CD8-positive, alpha-beta memory T cell (primary cell): Measurements from ENCODE around the gene UAP1L1. TPM values are rescaled to one million over a fixed set of nuclear protein-coding genes. Genes with fewer than 3 reads are reported as not detected.

Experiments
- CTCF ChIA-PET: fragments of 350-600 bp; sonication (Branson Sonifier 250); formaldehyde crosslinking; loops from one replicate; lab custom pipeline; 2021; ENCODE audit warnings: antibody characterized with exemption; lab: Charles Lee
- POLR2A ChIA-PET: fragments of 350-600 bp; sonication (Branson Sonifier 250); formaldehyde crosslinking; loops from one replicate; lab custom pipeline; 2021; ENCODE audit warnings: antibody characterized with exemption; lab: Charles Lee
- DNase-seq, 5 donors: peaks; one replicate each; pipeline versions ENCODE4 v3.0.0 to v3.0.0-alpha.2; 2020 to 2022; ENCODE audit warnings: mixed read lengths in 1 of 5
- H3K27ac ChIP-seq: one replicate; pipeline ENCODE4 v1.7.0; 2013; ENCODE audit warnings: low read depth, mild to moderate bottlenecking, low read length, moderate library complexity
- H3K27me3 ChIP-seq: 2 replicates; pipeline ENCODE4 v1.7.0; 2013; ENCODE audit warnings: low read length, mild to moderate bottlenecking; ENCODE audit not compliant: insufficient read depth, poor library complexity, severe bottlenecking
- H3K36me3 ChIP-seq: 2 replicates; pipeline ENCODE4 v1.7.0; 2013; ENCODE audit warnings: mild to moderate bottlenecking, low read length, moderate library complexity; ENCODE audit not compliant: insufficient read depth
- H3K4me1 ChIP-seq: 2 replicates; pipeline ENCODE4 v1.7.0; 2013; ENCODE audit warnings: mild to moderate bottlenecking, low read length, moderate library complexity; ENCODE audit not compliant: insufficient read depth
- H3K4me3 ChIP-seq: 2 replicates; pipeline ENCODE4 v1.7.0; 2013; ENCODE audit warnings: mild to moderate bottlenecking, low read length
- H3K9me3 ChIP-seq: 2 replicates; pipeline ENCODE4 v1.7.0; 2013; ENCODE audit warnings: mild to moderate bottlenecking, low read length
- H3K27ac Mint-ChIP-seq, 8 donors: one replicate each; pipeline ENCODE4 v1.8.0; 2020 to 2021; ENCODE audit warnings: mixed read lengths in 8 of 8, mild to moderate bottlenecking in 6 of 8, inconsistent platforms in 3 of 8, moderate library complexity in 3 of 8
- H3K27me3 Mint-ChIP-seq, 2 donors: one replicate each; pipeline ENCODE4 v1.8.0; 2020 to 2021; ENCODE audit warnings: mixed read lengths in 2 of 2, mild to moderate bottlenecking in 1 of 2, moderate library complexity in 1 of 2
- H3K36me3 Mint-ChIP-seq, 3 donors: one replicate each; pipeline ENCODE4 v1.8.0; 2020 to 2021; ENCODE audit warnings: mixed read lengths in 3 of 3, inconsistent platforms in 1 of 3, mild to moderate bottlenecking in 1 of 3
- H3K4me1 Mint-ChIP-seq, 3 donors: one replicate each; pipeline ENCODE4 v1.8.0; 2020 to 2021; ENCODE audit warnings: mixed read lengths in 3 of 3, inconsistent platforms in 1 of 3, mild to moderate bottlenecking in 1 of 3
- H3K4me3 Mint-ChIP-seq, 7 donors: one replicate each; pipeline ENCODE4 v1.8.0; 2020 to 2021; ENCODE audit warnings: mixed read lengths in 7 of 7, mild to moderate bottlenecking in 6 of 7, moderate library complexity in 4 of 7, inconsistent platforms in 2 of 7
- H3K9me3 Mint-ChIP-seq, 5 donors: one replicate each; pipeline ENCODE4 v1.8.0; 2020 to 2022; ENCODE audit warnings: mixed read lengths in 5 of 5, mild to moderate bottlenecking in 3 of 5, moderate library complexity in 2 of 5, inconsistent platforms in 1 of 5
- polyA plus RNA-seq: library from polyadenylated mRNA; unstranded; fragments of 300-500 nt; fragmentation: Illumina TruSeq; gene quantifications from one replicate; pipeline ENCODE4 v1.2.3, GENCODE V29; 2021
- total RNA-seq, 2 experiments: library from RNA; stranded (reverse); gene quantifications; one replicate each; pipeline ENCODE4 v1.2.3, GENCODE V29; 2021

UAP1L1 gene
- total and polyA plus RNA-seq, 3 experiments from 2014 or later = 4.6 to 15.5 (median 15.3) TPM

- Histone ChIP-seq H3K4me3 (no peak overlapping the region), H3K36me3 (no peaks in the 10 kb centered on the region), H3K27me3 (peaks cover 62% of the 10 kb centered on the region), H3K4me1 (peaks cover 20% of the 10 kb centered on the region), H3K27ac (no peak overlapping the region), H3K9me3 (no peaks in the 10 kb centered on the region)
- Mint-ChIP-seq H3K27ac (peak overlapping the region in 2 of 8 donors; percentile 17 to 52), H3K9me3 (no peaks in the 10 kb centered on the region), H3K27me3 (peaks cover 23 to 37% of the 10 kb centered on the region in 2 donors), H3K36me3 (no peaks in the 10 kb centered on the region), H3K4me1 (peaks cover 4 to 15% (median 4%) of the 10 kb centered on the region in 3 donors), H3K4me3 (peak overlapping the region in 1 of 7 donors; percentile 56)
- peak in 3 of 5 donors; percentile 37 to 69 (median 42) for DNase-seq
- ChIA-PET CTCF (interaction anchor here (1.5 to 4.4 kb wide), 3 partner anchors 15 to 21 kb away, joined by 5 to 87 read pairs (median 9); partner anchors contain the start of gene SAPCD2), POLR2A (no interaction called here)
Measured at GRCh38 chr9:137049544-137050449, 27.5 kb upstream of the UAP1L1 start.

DNA sequence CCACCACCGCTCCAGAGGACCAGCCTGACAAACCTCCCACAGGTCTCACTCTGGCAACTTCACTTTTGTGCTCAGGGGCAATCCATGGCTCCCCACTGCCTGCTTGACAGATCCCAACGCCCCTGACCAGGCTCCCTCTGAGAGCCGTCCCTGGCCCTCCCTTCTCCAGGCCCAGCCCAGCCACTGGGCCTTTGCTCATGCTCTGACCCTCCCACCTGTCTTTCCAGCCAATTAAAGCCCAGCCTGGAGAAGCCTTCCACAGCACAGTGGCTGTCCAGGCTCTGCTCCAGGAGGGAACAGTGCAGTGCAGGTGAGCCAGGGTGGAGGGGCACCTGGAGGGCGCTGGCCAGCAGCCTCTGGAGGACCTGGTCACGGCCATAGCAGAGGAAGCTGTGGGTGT is 26.7 kb upstream of the UAP1L1 start:
- POLR2A ChIA-PET = no interaction called here
- Histone ChIP-seq H3K36me3 (no peaks in the 10 kb centered on the region), H3K9me3 (no peaks in the 10 kb centered on the region), H3K27ac (no peak overlapping the region), H3K4me3 (no peak overlapping the region), H3K4me1 (peaks cover 14% of the 10 kb centered on the region), H3K27me3 (peaks cover 58% of the 10 kb centered on the region)
- no peak for DNase-seq
- Mint-ChIP-seq H3K27me3 (peaks cover 22 to 34% of the 10 kb centered on the region in 2 donors), H3K36me3 (no peaks in the 10 kb centered on the region), H3K9me3 (no peaks in the 10 kb centered on the region), H3K27ac (peak overlapping the region in 1 of 8 donors; percentile 52), H3K4me3 (peak overlapping the region in 1 of 7 donors; percentile 28), H3K4me1 (peaks cover 0 to 8% (median 0%) of the 10 kb centered on the region in 3 donors)
- CTCF ChIA-PET = interaction anchor here (0.9 kb wide), 1 partner anchor 15 kb away, joined by 3 read pairs; no protein-coding TSS in a partner anchor

DNA sequence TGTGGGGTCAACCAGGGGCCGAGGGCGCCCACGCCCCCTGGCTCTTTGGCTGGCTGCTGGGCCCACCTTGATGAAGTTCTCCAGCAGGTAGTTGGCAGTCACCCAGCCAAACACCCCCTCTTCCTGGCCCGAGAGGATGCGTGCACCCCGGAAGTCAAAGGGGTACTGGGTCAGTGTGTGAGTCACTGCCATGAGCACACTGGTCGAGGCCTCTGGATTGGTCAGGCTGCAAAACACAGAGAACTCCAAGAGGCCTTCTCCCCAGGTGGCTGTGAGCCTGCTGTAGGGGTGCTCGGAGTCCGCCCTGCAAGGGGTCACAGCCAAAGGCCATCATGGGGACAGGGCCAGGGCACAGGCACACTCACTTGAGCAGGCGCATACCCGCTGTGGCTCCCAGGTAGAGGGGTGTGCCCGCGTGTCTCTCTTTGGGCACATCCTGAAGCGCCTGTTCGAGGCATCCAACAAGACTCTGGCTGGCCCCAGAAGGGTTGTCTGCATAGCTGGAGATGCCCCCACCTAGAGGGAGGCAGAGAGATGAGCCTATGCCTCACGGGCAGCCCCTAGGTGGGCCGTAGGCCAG is 26.1 kb upstream of the UAP1L1 start:
- no peaks in the 10 kb centered on the region for H3K36me3 Mint-ChIP-seq
- Histone ChIP-seq H3K27ac (no peak overlapping the region), H3K27me3 (peaks cover 58% of the 10 kb centered on the region), H3K36me3 (no peaks in the 10 kb centered on the region), H3K4me1 (peaks cover 10% of the 10 kb centered on the region), H3K4me3 (no peak overlapping the region), H3K9me3 (no peaks in the 10 kb centered on the region)
- DNase-seq = no peak
- peaks cover 0 to 8% (median 0%) of the 10 kb centered on the region in 3 donors for H3K4me1 Mint-ChIP-seq
- H3K4me3 Mint-ChIP-seq = no peak overlapping the region
- H3K9me3 Mint-ChIP-seq = no peaks in the 10 kb centered on the region
- ChIA-PET POLR2A (no interaction called here), CTCF (interaction anchor here (0.9 kb wide), 1 partner anchor 16 kb away, joined by 3 read pairs; no protein-coding TSS in a partner anchor)
- no peak overlapping the region for H3K27ac Mint-ChIP-seq
- H3K27me3 Mint-ChIP-seq = peaks cover 22 to 34% of the 10 kb centered on the region in 2 donors

DNA sequence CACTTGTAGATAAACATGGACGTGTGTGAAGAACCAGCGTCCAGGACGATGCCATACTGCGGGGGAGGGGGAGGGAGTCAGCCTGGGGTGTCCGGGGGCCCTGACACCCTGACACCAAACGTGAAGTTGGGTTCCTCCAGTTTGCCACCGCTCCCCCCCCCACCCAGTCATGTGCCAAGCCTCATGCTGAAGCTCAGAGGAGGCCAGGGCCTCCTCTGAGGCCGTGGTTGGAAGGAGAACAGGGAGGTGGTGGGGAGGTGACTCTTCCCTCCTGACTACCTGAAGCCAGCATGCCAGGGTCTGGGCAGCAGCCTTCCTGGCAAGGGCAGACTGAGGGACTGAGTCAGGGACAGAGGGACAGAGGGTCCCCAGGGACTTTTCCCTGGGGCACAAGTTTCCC is 25.0 kb upstream of the UAP1L1 start:
- Histone ChIP-seq H3K27ac (no peak overlapping the region), H3K27me3 (peaks cover 52% of the 10 kb centered on the region), H3K36me3 (no peaks in the 10 kb centered on the region), H3K4me1 (peaks cover 8% of the 10 kb centered on the region), H3K9me3 (no peaks in the 10 kb centered on the region), H3K4me3 (no peak overlapping the region)
- H3K36me3 Mint-ChIP-seq = no peaks in the 10 kb centered on the region
- POLR2A ChIA-PET = no interaction called here
- peak overlapping the region in 1 of 7 donors; percentile 27 for H3K4me3 Mint-ChIP-seq
- DNase-seq = no peak
- no peaks in the 10 kb centered on the region for H3K4me1 Mint-ChIP-seq
- CTCF ChIA-PET = interaction anchor here (1.1 to 1.7 kb wide), 3 partner anchors 11 to 17 kb away, joined by 4 to 6 read pairs (median 6); no protein-coding TSS in a partner anchor
- no peaks in the 10 kb centered on the region for H3K9me3 Mint-ChIP-seq
- peaks cover 13 to 26% of the 10 kb centered on the region in 2 donors for H3K27me3 Mint-ChIP-seq
- H3K27ac Mint-ChIP-seq = no peak overlapping the region

DNA sequence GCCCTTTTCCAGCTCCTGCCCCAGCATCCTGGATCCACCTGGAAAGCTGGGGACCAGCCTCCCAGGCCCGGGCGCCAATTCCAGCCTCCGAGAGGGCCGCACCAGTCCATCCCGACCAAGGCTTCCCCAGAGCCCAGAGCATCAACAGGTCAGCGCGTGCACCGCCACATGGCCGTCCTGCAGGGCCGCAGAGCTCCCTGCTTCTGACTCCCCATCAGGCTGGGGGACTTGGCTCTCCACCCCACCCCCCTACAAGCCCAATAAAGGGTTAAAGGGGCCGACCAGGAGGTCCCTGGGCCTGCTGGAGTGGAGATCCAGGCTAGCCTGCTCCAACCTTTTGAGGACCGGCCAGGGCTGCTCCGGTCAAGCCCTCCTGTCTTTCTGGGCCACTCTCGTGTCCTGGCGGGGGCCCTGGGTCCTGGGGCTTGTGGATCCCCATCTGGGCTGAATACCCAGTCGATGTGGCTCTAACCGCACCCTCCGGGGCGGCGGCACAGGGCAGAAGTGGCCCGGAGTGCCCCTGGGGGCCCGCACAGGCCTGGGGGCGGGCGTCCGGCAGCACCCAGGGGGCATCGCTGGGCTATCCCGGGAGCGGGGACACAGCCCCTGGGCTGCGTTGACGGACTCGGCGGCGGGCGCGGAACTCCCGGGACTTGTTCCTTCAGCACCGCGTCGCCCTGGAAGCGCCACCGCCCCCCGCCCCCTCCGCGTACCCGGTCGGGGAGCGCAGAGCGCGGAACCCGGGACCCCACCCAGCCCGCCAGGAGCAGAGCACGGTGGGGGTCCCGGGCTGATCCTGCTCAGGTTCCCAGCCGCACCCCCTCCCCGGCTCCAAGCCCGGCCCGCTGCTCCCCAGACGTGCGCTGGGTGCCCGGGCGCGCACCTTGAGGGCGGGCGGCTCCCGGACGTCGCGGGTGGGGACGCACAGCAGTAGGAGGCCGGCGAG is 24.0 kb upstream of the UAP1L1 start:
- Mint-ChIP-seq H3K27me3 (peaks cover 11 to 18% of the 10 kb centered on the region in 2 donors), H3K4me1 (no peaks in the 10 kb centered on the region), H3K36me3 (no peaks in the 10 kb centered on the region), H3K27ac (no peak overlapping the region), H3K9me3 (no peaks in the 10 kb centered on the region), H3K4me3 (peak overlapping the region in 3 of 7 donors; percentile 12 to 51 (median 12))
- no peak for DNase-seq
- Histone ChIP-seq H3K4me3 (no peak overlapping the region), H3K4me1 (peaks cover 8% of the 10 kb centered on the region), H3K27me3 (peaks cover 42% of the 10 kb centered on the region), H3K27ac (no peak overlapping the region), H3K9me3 (no peaks in the 10 kb centered on the region), H3K36me3 (no peaks in the 10 kb centered on the region)
- POLR2A ChIA-PET = no interaction called here
- CTCF ChIA-PET = interaction anchor here (1.1 to 1.7 kb wide), 3 partner anchors 10 to 18 kb away, joined by 4 to 6 read pairs (median 6); no protein-coding TSS in a partner anchor

- Histone ChIP-seq H3K36me3 (no peaks in the 10 kb centered on the region), H3K27me3 (peaks cover 39% of the 10 kb centered on the region), H3K9me3 (no peaks in the 10 kb centered on the region), H3K27ac (no peak within 1 kb of the TSS), H3K4me1 (peaks cover 8% of the 10 kb centered on the region), H3K4me3 (no peak within 1 kb of the TSS)
- Mint-ChIP-seq H3K4me3 (peak within 1 kb of the TSS in 3 of 7 donors; percentile 12 to 51 (median 12)), H3K27ac (no peak within 1 kb of the TSS), H3K27me3 (peaks cover 11 to 18% of the 10 kb centered on the region in 2 donors), H3K9me3 (no peaks in the 10 kb centered on the region), H3K4me1 (no peaks in the 10 kb centered on the region), H3K36me3 (no peaks in the 10 kb centered on the region)
- DNase-seq = peak in 2 of 5 donors; percentile 31 to 48
- POLR2A ChIA-PET = no interaction called here
- CTCF ChIA-PET = no interaction called here
Measured at GRCh38 chr9:137053944-137054931, 23.1 kb upstream of the UAP1L1 start, which contains the start of gene ENTPD2. TSS of gene ENTPD2 (minus strand) at chr9:137054061. CDS start at chr9:137053997, 64 bp downstream.
